HG02938 (cell line): Measurements from ENCODE around the gene PPP1R13L.
A peak's percentile ranks its signal among the peaks of the same experiment; 100 is the strongest.

Experiments used
- ATAC-seq: cut with Tn5 transposase; IDR thresholded peaks from one replicate; pipeline ENCODE4 v1.9.1; 2021; ENCODE audit warnings: mild to moderate bottlenecking, moderate library complexity; ENCODE audit not compliant: unreplicated experiment

Gene PPP1R13L, protein sequence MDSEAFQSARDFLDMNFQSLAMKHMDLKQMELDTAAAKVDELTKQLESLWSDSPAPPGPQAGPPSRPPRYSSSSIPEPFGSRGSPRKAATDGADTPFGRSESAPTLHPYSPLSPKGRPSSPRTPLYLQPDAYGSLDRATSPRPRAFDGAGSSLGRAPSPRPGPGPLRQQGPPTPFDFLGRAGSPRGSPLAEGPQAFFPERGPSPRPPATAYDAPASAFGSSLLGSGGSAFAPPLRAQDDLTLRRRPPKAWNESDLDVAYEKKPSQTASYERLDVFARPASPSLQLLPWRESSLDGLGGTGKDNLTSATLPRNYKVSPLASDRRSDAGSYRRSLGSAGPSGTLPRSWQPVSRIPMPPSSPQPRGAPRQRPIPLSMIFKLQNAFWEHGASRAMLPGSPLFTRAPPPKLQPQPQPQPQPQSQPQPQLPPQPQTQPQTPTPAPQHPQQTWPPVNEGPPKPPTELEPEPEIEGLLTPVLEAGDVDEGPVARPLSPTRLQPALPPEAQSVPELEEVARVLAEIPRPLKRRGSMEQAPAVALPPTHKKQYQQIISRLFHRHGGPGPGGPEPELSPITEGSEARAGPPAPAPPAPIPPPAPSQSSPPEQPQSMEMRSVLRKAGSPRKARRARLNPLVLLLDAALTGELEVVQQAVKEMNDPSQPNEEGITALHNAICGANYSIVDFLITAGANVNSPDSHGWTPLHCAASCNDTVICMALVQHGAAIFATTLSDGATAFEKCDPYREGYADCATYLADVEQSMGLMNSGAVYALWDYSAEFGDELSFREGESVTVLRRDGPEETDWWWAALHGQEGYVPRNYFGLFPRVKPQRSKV

GRCh38 chr19:45404557-45405434, at the start of gene PPP1R13L:
Gene PPP1R13L (minus strand): TSS chr19:45405069. CDS start chr19:45398318, 6,751 bp downstream.
- peak; percentile 23 for ATAC-seq

GRCh38 chr19:45451850-45452387, 47.0 kb upstream of the PPP1R13L start:
- ATAC-seq, result no peak

- ATAC-seq, result peak; percentile 10
These were observed 46.4 kb upstream of the PPP1R13L start for GRCh38 chr19:45451131-45451849.

DNA sequence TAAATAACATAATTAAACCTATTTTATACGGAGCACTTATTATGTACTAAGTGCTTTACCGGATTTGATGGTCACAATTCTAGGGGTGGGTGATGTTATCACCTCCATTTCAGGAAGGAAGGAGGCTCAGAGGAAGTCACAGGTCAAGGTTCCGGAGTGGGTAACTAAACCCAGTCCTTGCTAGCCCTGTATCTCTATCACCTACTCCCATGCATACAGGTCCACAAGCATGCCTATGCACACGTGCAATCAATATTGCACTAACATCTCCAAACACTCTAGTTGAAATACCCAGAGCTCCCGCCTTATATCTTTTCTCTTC, 45.1 kb upstream of the PPP1R13L start:
- ATAC-seq, result peak; percentile 5

GRCh38 chr19:45448887-45449299, 44.0 kb upstream of the PPP1R13L start:
- no peak for ATAC-seq

DNA sequence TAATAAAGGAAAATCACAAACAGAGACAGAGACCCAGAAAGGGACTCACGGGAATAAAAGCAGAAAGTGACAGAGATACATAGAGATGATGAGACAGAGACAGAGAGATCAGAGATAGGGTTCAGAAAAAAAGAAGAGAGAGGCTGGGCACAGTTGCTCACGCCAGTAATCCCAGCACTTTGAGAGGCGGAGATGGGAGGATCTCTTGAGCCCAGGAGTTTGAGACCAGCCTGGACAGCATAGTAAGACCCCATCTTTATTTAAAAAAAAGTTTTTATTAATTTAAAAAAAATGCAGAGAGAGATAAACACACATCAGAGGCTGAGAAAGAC, 43.5 kb upstream of the PPP1R13L start:
- ATAC-seq, result no peak

DNA sequence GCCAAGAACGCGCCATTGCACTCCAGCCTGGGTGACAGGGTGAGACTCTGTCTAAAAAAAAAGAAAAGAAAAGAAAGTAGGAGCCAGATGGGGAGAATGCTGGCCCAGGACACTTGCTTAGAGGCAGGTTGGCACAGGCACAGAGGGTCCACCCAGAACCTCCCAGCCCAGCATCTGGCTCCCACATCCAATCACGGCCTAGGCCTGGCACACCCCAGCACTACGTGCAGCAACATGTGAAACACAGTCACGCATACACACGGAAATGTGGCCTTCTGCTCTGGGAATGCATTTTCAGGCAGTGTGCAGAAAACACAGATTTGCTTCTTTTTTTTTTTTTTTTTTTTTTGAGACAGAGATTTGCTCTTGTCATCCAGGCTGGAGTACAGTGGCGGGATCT, 42.1 kb upstream of the PPP1R13L start:
- ATAC-seq, result no peak

DNA sequence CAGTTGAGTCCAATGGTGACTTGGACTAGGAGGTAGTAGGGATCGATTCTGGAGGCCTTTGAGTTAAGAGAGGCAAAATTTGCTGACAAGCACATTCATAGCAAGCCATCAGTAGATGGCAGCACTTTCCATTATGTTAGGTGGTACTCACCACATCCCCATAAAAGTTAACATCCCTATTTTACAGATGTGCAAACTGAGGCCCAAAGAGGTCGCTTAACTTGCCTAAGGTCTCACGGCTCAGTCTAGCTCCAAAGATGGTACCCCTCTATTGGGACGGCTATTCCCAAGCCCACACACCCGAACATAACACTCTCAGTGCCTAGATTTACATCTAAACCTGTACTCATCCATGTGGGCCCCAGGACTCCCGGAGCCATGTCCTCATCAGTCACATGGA, 41.4 kb upstream of the PPP1R13L start:
- no peak for ATAC-seq

DNA sequence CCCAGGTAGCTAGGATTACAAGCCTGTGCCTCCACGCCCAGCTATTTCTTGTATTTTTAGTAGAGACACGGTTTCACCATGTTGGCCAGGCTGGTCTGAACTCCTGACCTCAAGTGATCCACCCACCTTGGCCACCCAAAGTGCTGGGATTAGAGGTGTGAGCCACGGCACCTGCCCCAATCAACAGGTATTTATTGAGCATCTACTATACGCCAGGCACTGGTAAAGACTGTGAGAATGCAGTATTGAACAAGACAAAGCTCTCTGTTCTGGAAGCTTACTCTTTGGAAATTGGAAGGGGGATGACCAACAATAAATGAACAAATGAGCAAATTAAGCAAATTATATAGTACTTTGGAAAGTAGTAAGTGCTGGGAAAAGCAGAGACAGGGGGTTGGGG, 40.3 kb upstream of the PPP1R13L start:
- ATAC-seq, result no peak

GRCh38 chr19:45444318-45445041, 39.6 kb upstream of the PPP1R13L start:
- ATAC-seq, result no peak

GRCh38 chr19:45443462-45444317, 38.8 kb upstream of the PPP1R13L start:
- no peak for ATAC-seq

DNA sequence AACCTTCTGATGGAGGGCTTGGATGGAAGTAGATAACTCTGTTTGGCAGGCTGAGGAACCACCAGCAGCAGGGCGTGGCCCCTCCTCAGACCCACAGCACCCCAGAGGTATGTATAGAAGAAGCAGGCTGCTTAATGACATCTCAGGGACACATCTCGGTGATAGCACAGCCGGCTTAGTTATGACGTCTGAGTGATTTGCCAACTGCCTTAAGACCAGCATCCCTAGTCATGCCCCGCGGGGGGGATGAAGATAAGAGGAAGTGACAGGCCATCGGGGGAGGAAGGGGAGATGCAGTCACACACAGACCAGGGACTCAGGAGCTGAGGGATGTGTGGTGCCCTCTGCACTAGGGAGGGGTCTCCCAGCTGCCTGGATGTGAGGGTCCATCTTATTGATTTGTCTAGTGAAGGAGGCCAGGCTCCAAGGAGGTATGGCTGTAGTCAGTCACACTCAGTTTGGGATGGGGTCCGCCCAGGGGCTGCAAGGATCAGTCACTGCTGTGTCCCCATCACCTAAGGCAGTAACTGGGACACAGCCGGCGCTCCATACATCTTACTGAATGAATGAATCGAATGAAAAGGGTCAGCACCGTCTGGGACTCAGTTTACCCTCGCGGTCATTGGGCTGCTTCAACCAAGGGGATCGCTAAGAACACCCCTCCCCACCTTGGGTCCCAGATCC, 38.1 kb upstream of the PPP1R13L start:
- no peak for ATAC-seq

- ATAC-seq, result no peak
These were observed 37.5 kb upstream of the PPP1R13L start for GRCh38 chr19:45442408-45442777.

- ATAC-seq, result no peak
These were observed 36.2 kb upstream of the PPP1R13L start for GRCh38 chr19:45440873-45441654.

DNA sequence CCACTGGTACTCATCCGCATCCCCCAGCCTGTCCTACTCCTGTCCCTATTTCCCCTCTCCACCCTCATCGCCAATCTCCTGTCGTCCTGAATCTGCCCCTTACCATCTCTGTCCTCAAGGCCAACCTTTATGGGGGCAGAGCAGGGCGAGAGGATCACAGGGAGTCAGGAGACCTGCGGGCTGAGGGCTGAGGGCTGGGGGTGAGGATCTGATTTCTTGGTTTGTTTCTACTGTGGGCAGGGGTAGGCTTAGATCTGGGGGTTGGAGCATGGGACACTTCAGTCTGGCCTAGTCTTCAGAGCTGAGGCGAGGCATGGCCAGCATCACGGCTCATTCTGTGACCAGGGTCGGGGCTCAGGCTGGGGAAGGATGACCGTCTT, 35.4 kb upstream of the PPP1R13L start:
- ATAC-seq, result no peak

DNA sequence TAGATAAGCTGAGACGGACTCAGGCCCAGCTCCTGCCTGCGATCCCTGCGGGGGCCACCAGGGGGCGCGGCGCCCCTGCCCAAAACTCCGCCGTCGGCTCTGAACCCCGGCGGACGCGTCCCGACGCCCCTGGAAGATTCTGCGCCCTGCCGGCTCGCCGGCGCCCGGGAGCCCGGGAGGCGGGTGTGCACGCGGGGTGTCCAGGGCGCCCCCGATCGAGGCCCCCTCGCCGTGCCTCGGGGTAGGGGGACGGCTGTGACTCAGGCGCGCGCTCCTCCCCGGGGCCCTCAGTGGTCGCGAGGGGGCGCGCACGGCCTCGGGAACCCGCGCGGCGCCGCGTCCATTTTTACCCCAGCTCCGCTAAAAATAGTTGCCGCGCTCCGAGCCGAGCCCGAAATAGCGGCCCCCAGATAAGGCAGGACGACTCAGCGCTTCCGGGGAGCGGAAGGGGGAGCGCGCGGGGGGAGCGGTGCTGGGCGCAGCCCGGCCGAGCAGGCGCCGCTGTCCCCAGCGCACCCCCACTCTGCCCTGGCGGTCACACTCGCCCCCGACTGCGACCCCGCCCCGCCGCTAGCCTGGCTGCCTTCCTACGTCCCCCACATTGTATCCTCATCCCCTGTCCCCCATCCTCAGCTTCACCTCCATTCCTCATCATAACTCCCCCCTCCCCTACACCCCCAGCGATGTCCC, 34.8 kb upstream of the PPP1R13L start:
- ATAC-seq, result peak; percentile 58

- ATAC-seq, result no peak
These were observed 34.3 kb upstream of the PPP1R13L start for GRCh38 chr19:45439190-45439568.
